Fibroblast of mammary gland (primary cell): Measurements from ENCODE around the gene TAF1.
A peak's percentile ranks its signal among the peaks of the same experiment; 100 is the strongest.
"Not testable (repeated sequence)": the region's sequence is repeated elsewhere in the genome, so short reads cannot be mapped to it uniquely, and the experiment has no call there.

ENCODE experiments used
- DNase-seq: peaks from one replicate; pipeline ENCODE4 v3.0.0-alpha.2; 2010; ENCODE audit warnings: low read depth
- H3K4me3 ChIP-seq: 2 replicates; pipeline ENCODE4 v1.5.1; 2011; ENCODE audit warnings: low read depth, mild to moderate bottlenecking, low read length, moderate library complexity; ENCODE audit not compliant: control insufficient read depth
- TF ChIP-seq, protein P1 (sequence below): conservative IDR thresholded peaks from 2 replicates; pipeline ENCODE4 v1.5.1; 2011; ENCODE audit warnings: low read depth, low read length, inconsistent platforms; ENCODE audit not compliant: control insufficient read depth, insufficient read depth

Gene TAF1

DNA sequence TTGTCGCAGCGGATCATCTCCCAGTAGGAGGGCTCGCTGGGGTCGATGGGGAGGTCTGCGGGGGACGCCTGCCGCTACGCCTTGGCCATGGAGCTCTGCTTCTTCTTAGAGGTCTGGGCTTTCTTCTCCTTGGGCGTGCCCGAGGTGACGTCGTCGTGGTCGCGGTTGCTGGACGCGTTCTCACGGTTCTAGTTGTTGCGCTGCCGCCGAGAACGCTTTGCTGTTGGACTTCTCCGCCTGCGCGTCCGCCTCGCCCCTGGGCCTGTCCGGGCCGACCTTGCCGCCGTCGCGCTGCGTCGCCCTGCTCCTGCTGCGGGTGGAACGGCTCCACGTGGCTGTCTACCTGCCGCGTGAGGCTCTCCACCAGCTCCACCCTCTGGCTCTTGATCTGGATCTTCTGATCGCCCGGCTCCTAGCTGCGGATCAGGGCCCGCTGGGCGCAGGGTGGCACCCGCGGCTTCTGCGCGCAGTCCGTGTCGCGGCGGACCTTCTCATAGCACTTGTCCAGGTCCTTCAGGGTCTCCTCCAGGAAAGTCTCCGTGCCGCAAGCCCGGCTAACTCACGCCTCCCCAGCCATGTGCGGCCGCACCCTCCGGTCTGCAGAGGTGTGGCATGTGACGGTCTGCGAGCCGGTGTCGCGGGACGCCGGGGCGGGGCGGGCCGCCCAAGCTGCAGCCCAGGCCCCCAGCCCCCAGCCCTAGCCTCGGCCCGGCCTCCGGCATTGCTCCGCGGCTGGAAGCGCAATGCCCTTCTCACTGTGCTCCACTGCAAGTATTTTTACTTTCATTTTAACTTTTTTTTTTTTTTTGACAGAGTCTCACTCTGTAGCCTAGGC lies 126.3 kb downstream of the TAF1 start:
- DNase-seq, result peak; percentile 57
- peak overlapping the region; percentile 48 for H3K4me3 ChIP-seq
- TF ChIP-seq, protein P1, sequence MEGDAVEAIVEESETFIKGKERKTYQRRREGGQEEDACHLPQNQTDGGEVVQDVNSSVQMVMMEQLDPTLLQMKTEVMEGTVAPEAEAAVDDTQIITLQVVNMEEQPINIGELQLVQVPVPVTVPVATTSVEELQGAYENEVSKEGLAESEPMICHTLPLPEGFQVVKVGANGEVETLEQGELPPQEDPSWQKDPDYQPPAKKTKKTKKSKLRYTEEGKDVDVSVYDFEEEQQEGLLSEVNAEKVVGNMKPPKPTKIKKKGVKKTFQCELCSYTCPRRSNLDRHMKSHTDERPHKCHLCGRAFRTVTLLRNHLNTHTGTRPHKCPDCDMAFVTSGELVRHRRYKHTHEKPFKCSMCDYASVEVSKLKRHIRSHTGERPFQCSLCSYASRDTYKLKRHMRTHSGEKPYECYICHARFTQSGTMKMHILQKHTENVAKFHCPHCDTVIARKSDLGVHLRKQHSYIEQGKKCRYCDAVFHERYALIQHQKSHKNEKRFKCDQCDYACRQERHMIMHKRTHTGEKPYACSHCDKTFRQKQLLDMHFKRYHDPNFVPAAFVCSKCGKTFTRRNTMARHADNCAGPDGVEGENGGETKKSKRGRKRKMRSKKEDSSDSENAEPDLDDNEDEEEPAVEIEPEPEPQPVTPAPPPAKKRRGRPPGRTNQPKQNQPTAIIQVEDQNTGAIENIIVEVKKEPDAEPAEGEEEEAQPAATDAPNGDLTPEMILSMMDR, result no peak

DNA sequence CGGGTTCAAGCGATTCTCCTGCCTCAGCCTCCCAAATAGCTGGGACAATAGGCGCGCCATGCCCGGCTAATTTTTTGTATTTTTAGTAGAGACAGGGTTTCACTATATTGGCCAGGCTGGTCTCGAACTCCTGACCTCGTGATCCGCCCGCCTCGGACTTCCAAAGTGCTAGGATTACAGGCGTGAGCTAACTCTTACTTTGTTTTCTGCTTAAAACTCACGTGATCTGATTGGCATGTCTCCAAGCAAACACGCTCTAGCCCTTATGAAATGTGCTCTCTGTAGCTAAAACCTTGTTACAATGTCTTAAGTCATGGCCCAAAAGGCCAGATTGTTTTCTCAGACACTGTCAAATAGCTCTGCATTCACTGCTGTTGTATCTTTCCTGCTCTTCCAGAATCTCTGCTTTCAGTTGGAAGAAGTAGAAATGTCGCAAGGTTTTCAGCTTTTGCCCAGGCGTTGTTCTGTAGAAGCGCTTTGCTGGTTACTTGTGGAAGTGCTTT lies 127.0 kb downstream of the TAF1 start:
- TF ChIP-seq, protein P1, result no peak
- H3K4me3 ChIP-seq, result peak overlapping the region; percentile 48
- peak; percentile 53 for DNase-seq

DNA sequence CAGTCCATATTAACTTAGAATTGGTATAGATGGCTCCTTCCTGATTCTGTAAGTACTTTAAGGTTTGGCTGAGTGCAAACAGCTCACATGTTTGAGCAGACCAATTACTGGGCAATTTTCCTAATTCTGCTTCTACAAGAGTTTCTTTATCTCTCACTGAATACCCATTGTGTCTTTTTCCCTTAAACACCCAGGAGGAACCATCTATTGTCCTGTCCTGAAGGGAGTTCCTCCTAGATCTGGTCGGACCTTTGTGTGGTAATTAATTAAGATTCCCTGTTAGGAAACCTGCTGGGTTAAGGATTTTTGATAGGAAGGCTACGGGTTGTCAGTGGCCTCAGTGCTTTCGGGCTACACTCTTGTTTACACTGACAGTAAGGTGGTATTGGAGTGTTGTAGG lies 129.8 kb downstream of the TAF1 start:
- DNase-seq, H3K4me3 ChIP-seq: not testable (repeated sequence)

DNA sequence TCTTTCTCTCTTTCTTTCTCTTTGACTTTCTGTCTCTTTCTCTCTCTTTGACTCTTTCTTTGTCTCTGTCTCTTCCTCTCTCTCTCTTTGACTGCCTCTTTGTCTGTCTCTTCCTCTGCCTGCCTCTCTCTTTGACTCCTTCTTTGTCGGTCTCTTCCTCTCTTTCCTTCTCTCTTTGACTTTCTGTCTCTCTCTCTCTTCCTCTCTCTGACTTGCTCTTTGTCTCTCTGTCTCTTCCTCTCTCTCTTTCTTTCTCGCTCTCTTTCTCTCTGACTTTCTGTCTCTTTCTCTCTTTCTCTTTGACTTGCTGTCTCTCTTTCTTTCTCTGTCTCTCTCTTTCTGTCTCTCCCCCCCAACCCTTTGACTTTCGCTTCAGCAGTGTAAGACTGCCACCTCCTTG lies 130.3 kb downstream of the TAF1 start:
- no peak overlapping the region for H3K4me3 ChIP-seq
- no peak for DNase-seq
- TF ChIP-seq, protein P1, result no peak

DNA sequence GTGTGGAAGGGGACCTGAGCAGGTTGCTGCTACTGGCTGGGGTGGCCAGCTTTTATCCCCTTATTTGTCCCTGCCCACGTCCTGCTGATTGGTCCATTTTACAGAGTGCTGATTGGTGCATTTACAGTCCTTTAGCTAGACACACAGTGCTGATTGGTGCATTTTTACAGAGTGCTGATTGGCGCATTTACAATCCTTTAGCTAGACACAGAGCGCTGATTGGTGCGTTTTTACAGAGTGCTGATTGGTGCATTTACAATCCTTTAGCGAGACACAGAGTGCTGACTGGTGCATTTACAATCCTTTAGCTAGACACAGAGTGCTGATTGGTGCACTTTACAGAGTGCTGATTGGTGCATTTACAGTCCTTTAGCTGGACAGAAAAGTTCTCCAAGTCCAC lies 135.9 kb downstream of the TAF1 start:
- DNase-seq, H3K4me3 ChIP-seq: not testable (repeated sequence)

DNA sequence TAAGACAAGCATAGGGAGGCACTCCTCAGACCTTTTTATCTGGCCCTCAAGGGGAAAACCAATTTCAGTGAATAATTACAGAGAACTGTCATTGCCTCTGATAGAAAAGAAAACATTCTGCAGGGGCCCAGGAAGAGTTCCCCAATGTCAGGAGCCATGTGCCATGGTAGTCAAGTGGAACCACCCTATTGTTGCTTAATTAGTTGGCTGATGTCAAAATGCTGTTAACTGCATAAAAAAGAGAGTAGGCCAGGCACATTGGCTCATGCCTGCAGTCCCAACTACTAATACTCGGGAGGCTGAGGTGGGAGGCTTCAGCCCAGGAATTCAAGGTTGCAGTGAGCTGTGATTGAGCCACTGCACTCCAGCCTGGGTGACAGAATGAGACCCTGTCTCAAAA lies 138.2 kb downstream of the TAF1 start:
- DNase-seq, result no peak
- TF ChIP-seq, protein P1, result no peak
- no peak overlapping the region for H3K4me3 ChIP-seq

DNA sequence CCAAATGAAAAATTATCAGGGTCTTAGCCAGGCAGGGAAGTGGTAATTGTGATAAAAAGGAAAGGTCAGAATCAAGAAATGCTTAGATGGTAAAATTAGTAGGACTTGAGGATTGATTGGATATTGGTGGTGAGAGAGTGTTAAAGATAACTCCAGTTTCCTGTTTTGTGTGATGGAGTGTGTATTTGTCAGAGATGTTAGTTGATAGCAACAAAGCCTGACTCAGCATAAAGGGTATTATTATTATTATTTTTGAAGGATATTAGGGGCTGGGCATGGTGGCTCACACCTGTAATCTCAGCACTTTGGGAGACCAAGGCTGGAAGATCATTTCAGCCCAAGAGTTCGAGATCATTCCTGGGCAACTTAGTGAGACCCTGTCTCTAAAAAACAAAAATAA lies 143.1 kb downstream of the TAF1 start:
- no peak for DNase-seq
- no peak overlapping the region for H3K4me3 ChIP-seq
- TF ChIP-seq, protein P1, result no peak

DNA sequence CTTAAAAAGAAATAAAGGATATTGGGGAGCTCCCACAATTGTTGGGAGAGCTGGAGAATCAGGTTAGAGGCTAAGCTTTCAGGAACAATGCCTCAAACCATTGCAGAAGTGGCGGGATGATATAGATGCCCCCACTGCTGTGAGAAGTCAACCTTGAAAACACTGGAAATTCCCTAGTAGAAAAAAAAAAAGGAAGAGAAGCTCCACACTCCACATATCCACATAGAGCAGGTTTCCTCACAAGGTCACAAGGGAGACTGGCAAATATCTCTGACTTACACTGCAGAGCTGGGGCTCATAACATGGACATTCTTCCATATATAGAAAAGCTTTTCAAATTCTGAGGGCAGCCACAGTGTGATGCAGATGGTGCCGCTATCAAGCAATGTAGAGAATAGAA lies 144.0 kb downstream of the TAF1 start:
- TF ChIP-seq, protein P1, result no peak
- no peak for DNase-seq
- no peak overlapping the region for H3K4me3 ChIP-seq

DNA sequence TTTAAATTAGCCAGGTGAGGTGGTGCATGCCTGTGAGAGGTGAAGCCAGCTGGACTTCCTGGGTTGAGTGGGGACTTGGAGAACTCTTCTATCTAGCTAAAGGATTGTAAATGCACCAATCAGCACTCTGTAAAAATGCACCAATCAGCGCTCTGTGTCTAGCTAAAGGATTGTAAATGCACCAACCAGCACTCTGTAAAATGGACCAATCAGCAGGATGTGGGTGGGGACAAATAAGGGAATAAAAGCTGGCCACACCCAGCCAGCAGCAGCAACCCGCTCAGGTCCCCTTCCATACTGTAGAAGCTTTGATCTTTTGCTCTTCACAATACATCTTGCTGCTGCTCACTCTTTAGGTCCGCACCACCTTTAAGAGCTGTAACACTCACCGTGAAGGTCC lies 147.6 kb downstream of the TAF1 start:
- H3K4me3 ChIP-seq, DNase-seq: not testable (repeated sequence)
